Measurements from ENCODE around the gene RALGAPA1.
"Not testable (repeated sequence)": the region's sequence is repeated elsewhere in the genome, so short reads cannot be mapped to it uniquely, and the experiment has no call there.

Gene RALGAPA1

GRCh38 chr14:35821564-35822411 lies 12.7 kb upstream of the RALGAPA1 start:
- no peak for DNase-seq (ENCODE audit: low spot score)

- DNase-seq (ENCODE audit: low spot score), result no peak
Observed at GRCh38 chr14:35819591-35820540, 10.8 kb upstream of the RALGAPA1 start.

GRCh38 chr14:35818346-35819115 lies 9.4 kb upstream of the RALGAPA1 start:
- DNase-seq (ENCODE audit: low spot score), result peak; percentile 41

GRCh38 chr14:35814371-35815005 lies 5.4 kb upstream of the RALGAPA1 start:
- DNase-seq (ENCODE audit: low spot score), result peak; percentile 32

GRCh38 chr14:35810963-35811362 lies 1.9 kb upstream of the RALGAPA1 start:
- no peak for DNase-seq (ENCODE audit: low spot score)

GRCh38 chr14:35809597-35809996 lies 502 bp upstream of the RALGAPA1 start:
- no peak for DNase-seq (ENCODE audit: low spot score)

GRCh38 chr14:35808076-35808637 lies 938 bp downstream of the RALGAPA1 start:
- no peak for DNase-seq (ENCODE audit: low spot score)

- no peak for DNase-seq (ENCODE audit: low spot score)
Observed at GRCh38 chr14:35807131-35807961, 1.7 kb downstream of the RALGAPA1 start.

GRCh38 chr14:35806006-35806907 lies 2.8 kb downstream of the RALGAPA1 start:
- DNase-seq (ENCODE audit: low spot score), result no peak

- no peak for DNase-seq (ENCODE audit: low spot score)
Observed at GRCh38 chr14:35797796-35798195, 11.3 kb downstream of the RALGAPA1 start.

GRCh38 chr14:35789651-35790050 lies 19.4 kb downstream of the RALGAPA1 start:
- peak; percentile 13 for DNase-seq (ENCODE audit: low spot score)

GRCh38 chr14:35786856-35787255 lies 22.2 kb downstream of the RALGAPA1 start:
- no peak for DNase-seq (ENCODE audit: low spot score)

GRCh38 chr14:35783699-35784098 lies 25.4 kb downstream of the RALGAPA1 start:
- no peak for DNase-seq (ENCODE audit: low spot score)

GRCh38 chr14:35779368-35779767 lies 29.7 kb downstream of the RALGAPA1 start:
- no peak for DNase-seq (ENCODE audit: low spot score)

GRCh38 chr14:35777550-35777949 lies 31.5 kb downstream of the RALGAPA1 start:
- not testable (repeated sequence) for DNase-seq (ENCODE audit: low spot score)

GRCh38 chr14:35776823-35777222 lies 32.3 kb downstream of the RALGAPA1 start:
- DNase-seq (ENCODE audit: low spot score), result no peak

- not testable (repeated sequence) for DNase-seq (ENCODE audit: low spot score)
Observed at GRCh38 chr14:35776085-35776484, 33.0 kb downstream of the RALGAPA1 start.

- DNase-seq (ENCODE audit: low spot score), result no peak
Observed at GRCh38 chr14:35766700-35767082, 42.4 kb downstream of the RALGAPA1 start.

GRCh38 chr14:35766036-35766699 lies 42.9 kb downstream of the RALGAPA1 start:
- DNase-seq (ENCODE audit: low spot score), result no peak

Measured in SW480 (cell line).